Mammary epithelial cell (primary cell): ENCODE results near the gene BECN2.

Experiments used
- EZH2 ChIP-seq: IDR thresholded peaks from 2 replicates; pipeline ENCODE4 v1.6.1; 2012; ENCODE audit warnings: low read length, inconsistent platforms, borderline replicate concordance
- TF ChIP-seq, protein P1 (sequence below), 2 donors: IDR thresholded peaks in 1 of 2; conservative IDR thresholded peaks in 1 of 2; 2 replicates each; pipeline ENCODE4 v1.5.1; 2011 to 2012; ENCODE audit warnings: inconsistent platforms in 2 of 2, low read length in 2 of 2, mild to moderate bottlenecking in 2 of 2, control low read depth in 1 of 2, low read depth in 1 of 2; ENCODE audit not compliant: insufficient read depth in 1 of 2; ENCODE audit errors: extremely low read depth in 1 of 2

- TF ChIP-seq, protein P1, sequence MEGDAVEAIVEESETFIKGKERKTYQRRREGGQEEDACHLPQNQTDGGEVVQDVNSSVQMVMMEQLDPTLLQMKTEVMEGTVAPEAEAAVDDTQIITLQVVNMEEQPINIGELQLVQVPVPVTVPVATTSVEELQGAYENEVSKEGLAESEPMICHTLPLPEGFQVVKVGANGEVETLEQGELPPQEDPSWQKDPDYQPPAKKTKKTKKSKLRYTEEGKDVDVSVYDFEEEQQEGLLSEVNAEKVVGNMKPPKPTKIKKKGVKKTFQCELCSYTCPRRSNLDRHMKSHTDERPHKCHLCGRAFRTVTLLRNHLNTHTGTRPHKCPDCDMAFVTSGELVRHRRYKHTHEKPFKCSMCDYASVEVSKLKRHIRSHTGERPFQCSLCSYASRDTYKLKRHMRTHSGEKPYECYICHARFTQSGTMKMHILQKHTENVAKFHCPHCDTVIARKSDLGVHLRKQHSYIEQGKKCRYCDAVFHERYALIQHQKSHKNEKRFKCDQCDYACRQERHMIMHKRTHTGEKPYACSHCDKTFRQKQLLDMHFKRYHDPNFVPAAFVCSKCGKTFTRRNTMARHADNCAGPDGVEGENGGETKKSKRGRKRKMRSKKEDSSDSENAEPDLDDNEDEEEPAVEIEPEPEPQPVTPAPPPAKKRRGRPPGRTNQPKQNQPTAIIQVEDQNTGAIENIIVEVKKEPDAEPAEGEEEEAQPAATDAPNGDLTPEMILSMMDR (conservative IDR thresholded peaks at IDR 0.05 in 1 of 2, IDR thresholded peaks at IDR 0.05 in 1 of 2; ENCODE audit: extremely low read depth in 1 of 2, insufficient read depth in 1 of 2, low read depth in 1 of 2, low read length in 2 of 2) = no peak
- no peak for TF ChIP-seq EZH2
Measured at GRCh38 chr1:241992734-241993133, 35.2 kb downstream of the BECN2 start.
